DMS79 treated with DMSO at 0.1 percent for 48 hours (cell line): ENCODE measurements around the gene PC.

Source experiments
- DNase-seq: peaks from one replicate; lab custom pipeline; 2025; lab: John Stamatoyannopoulos, UW

PC gene

GRCh38 chr11:66853242-66854229, 104.6 kb downstream of the PC start:
- no peak for DNase-seq

DNA sequence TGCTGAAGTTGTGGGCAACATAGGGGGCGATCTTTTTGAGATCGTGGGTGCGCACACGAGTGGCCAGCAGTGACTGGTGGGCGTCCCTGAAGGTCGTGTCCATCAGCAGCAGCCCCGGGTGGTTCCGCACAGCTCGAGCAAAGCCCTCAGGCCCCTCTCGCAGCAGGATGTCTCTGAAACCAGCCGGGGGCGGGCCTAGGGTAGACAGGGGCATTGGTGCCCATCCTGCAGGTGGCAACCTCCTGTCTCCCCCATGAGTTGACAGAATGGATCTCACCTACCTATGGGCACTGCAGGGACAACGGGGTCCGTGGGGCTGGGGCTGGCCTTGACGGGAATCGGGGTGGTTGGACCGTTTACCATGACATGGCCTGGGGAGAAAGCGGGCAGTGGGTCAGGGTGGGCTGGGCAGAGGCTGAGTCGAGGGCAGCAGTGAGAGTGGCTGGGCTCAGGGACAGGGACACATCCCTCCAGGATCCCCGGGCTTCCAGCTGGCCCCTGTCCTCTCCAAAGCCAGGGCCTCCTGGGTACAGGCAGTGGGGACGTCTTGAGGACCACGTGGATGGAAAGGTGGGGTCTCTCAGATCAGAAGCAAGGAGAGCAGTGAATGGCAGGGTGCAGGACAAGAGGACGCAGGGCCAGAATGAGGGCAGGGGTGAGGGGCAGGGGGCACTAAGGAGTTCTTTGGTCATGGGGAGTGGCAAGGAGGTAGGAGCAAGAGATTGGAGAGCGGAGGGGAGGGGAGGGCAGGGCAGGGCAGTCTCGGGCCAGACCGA, 105.5 kb downstream of the PC start:
- DNase-seq: no peak

GRCh38 chr11:66851698-66852465, 106.3 kb downstream of the PC start:
- no peak for DNase-seq

GRCh38 chr11:66851239-66851596, 107.0 kb downstream of the PC start:
- DNase-seq: no peak

GRCh38 chr11:66850588-66851238, 107.5 kb downstream of the PC start:
- DNase-seq: no peak

DNA sequence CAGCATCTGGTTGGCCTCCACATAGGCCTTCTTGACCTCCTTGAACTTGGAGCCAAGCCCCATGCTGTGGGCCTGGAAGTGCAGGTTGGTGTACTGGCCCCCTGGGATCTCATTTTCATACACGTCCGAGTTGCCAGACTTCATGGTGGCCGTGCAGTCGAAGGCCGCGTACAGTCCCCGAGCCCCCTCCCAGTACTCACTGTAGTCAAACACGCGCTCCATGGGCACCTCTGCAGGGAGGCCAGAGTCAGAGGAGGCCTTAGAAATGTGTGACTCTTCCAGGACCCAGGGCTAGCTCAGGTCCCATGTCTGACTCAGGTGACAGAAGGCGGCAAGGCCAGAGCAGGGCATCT, 108.0 kb downstream of the PC start:
- DNase-seq: no peak

DNA sequence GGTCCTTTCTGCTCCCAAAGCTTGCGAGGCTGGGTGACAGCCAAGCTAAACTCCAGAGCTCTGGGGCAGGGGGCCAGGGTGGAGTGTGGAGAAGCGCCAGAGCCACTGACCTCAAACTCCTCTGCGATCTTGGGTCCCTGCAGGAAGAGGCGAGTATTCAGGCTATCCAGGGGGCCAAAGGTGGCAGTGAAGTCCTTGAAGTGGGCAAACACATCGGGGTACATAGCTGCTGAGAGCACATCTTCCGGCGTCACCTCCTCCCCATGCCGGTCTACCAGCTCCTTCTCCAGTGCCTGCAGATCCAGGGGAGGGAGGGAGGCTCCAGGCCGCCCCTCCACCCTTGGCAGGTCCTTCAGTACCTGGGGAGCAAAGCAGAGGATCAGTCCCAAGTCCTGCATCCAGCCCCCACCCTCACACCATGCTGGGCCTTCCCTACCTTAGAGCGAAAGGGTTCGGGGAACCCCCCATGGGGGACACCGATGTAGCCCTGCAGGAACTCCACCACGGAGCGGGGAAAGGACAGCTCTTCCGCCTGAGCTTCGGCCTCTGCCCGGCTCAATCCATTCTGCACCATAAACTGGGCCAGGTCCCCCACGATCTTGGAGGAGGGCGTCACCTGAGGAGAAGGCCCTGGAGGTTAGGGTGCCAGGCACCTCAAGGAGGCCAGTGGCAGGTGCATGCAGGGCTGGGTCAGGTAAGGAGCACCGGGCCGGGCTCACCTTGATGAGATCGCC, 108.5 kb downstream of the PC start:
- no peak for DNase-seq

GRCh38 chr11:66848671-66849500, 109.3 kb downstream of the PC start:
- no peak for DNase-seq

- no peak for DNase-seq
Measured at GRCh38 chr11:66847461-66848232, 110.5 kb downstream of the PC start.

GRCh38 chr11:66846671-66847091, 111.5 kb downstream of the PC start:
- no peak for DNase-seq

DNA sequence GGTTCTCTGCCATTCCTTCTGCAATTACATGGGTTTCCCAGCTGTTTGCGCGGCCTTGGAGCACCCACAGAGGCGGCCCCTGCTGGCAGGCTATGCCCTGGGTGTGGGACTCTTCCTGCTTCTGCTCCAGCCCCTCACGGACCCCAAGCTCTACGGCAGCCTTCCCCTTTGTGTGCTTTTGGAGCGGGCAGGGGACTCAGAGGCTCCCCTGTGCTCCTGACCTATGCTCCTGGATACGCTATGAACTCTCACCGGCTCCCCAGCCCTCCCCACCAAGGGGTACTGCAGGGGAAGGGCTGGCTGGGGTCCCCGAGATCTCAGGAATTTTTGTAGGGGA, 112.3 kb downstream of the PC start:
- DNase-seq: no peak

DNA sequence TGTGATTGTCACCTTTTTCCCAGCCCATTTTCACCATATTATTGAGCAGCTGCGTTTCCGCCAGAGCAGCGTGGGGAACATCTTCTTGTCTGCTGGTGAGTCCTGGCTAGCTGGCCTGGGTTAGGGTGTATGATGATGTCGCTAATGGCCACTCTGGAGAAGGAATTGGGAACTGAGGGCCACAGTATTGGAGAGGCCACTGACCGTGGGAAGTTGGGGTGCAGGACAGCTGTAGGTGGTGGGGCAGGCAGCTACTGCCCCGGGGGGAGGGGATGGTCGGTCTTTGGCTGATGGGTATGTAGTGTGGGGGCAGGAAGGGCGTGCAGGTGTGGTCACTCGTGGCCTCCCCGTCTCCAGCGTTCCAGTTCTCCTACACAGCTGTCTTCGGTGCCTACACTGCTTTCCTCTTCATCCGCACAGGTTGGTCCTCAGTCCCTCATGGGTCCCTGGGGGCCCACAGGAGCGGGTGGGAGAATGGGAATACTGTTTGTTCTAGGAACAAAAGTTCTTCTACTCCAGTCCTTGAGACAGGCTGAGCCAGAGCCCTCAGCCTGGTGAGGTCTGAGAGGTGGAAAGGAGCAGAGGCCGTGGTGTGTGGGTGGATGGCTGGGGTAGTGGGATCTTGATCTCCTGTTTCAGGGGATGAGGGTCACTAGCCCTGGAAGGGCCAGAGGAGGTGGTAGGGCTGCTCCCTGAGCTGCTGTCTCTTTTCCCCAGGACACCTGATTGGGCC, 112.9 kb downstream of the PC start:
- no peak for DNase-seq

- DNase-seq: no peak
Measured at GRCh38 chr11:66844496-66845142, 113.6 kb downstream of the PC start.

GRCh38 chr11:66843776-66844495, 114.2 kb downstream of the PC start:
- DNase-seq: no peak

DNA sequence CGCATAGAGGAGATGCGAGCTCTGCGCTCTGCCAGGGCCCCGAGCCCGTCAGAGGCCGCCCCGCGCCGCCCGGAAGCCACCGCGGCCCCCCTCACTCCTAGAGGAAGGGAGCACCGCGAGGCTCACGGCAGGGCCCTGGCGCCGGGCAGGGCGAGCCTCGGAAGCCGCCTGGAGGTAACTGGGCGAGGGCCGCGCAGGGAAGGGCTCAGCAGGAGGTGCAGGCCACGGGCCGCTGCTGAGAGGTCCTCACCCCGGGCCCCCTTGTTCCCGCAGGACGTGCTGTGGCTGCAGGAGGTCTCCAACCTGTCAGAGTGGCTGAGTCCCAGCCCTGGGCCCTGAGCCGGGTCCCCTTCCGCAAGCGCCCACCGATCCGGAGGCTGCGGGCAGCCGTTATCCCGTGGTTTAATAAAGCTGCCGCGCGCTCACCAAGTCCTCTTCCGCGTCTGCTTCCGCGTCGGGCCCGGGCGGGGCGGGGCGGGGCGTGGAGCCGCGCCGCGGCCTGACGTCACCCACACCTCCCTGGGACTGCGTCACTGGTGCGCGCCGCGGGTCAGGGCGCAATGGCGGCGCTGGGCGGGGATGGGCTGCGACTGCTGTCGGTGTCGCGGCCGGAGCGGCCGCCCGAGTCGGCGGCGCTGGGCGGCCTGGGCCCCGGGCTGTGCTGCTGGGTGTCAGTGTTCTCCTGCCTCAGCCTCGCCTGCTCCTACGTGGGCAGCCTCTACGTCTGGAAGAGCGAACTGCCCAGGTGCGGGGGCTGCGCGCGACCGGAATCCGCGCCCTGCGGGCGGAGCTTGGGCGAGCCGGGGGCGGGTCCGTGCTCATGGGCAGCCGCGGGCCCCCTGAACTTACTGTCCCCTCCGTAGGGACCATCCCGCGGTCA, 115.0 kb downstream of the PC start, which contains the start of gene RCE1:
Gene RCE1 (plus strand): TSS at position 546 of the 880 bp plus-strand sequence. CDS start 15 bp downstream, at position 561.
- peak; percentile 81 for DNase-seq

- DNase-seq: peak; percentile 26
Measured at GRCh38 chr11:66842501-66842895, 115.7 kb downstream of the PC start.

DNA sequence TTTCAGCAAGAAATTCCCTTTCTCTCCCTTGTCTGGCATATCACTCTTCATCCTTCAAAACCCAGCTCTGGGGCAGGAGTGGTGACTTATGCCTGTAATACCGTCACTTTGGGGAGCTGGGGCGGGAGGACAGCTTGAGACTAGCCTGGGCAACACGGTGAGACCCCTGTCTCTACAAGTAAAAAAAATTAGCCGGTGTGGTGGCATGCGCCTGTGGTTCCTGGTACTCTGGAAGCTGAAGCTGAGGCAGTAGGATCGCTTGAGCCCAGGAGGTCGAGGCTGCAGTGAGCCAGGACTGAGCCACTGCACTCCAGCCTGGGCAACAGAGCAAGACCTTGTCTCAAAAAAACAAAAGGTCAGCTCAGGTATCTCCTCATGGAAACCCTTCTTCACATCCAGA, 116.3 kb downstream of the PC start:
- no peak for DNase-seq
